GM18526 (cell line): ENCODE results near the gene SLBP.

ENCODE experiments used
- POLR2A ChIP-seq: IDR thresholded peaks from 3 replicates; pipeline ENCODE4 v1.6.1; 2011; ENCODE audit not compliant: insufficient read length; ENCODE audit errors: extremely low read depth

SLBP gene

GRCh38 chr4:1752284-1753041 lies 40.3 kb upstream of the SLBP start:
- no peak for TF ChIP-seq POLR2A

- no peak for TF ChIP-seq POLR2A
Measured at GRCh38 chr4:1751919-1752283, 39.8 kb upstream of the SLBP start.

- no peak for TF ChIP-seq POLR2A
Measured at GRCh38 chr4:1751155-1751918, 39.2 kb upstream of the SLBP start.

- TF ChIP-seq POLR2A: no peak
Measured at GRCh38 chr4:1750381-1751154, 38.4 kb upstream of the SLBP start.

GRCh38 chr4:1749826-1750225 lies 37.7 kb upstream of the SLBP start:
- TF ChIP-seq POLR2A: no peak

- no peak for TF ChIP-seq POLR2A
Measured at GRCh38 chr4:1749370-1749769, 37.3 kb upstream of the SLBP start.

GRCh38 chr4:1748465-1748995 lies 36.4 kb upstream of the SLBP start:
- no peak for TF ChIP-seq POLR2A

GRCh38 chr4:1747603-1747967 lies 35.5 kb upstream of the SLBP start:
- TF ChIP-seq POLR2A: no peak

GRCh38 chr4:1746919-1747602 lies 34.9 kb upstream of the SLBP start:
- no peak for TF ChIP-seq POLR2A

- TF ChIP-seq POLR2A: no peak
Measured at GRCh38 chr4:1746265-1746691, 34.2 kb upstream of the SLBP start.

- TF ChIP-seq POLR2A: no peak
Measured at GRCh38 chr4:1745697-1746096, 33.6 kb upstream of the SLBP start.

GRCh38 chr4:1745165-1745564 lies 33.0 kb upstream of the SLBP start:
- no peak for TF ChIP-seq POLR2A

- no peak for TF ChIP-seq POLR2A
Measured at GRCh38 chr4:1744552-1744951, 32.4 kb upstream of the SLBP start.

- no peak for TF ChIP-seq POLR2A
Measured at GRCh38 chr4:1743975-1744374, 31.9 kb upstream of the SLBP start.

GRCh38 chr4:1743551-1743950 lies 31.4 kb upstream of the SLBP start:
- TF ChIP-seq POLR2A: no peak

GRCh38 chr4:1741208-1741607 lies 29.1 kb upstream of the SLBP start:
- no peak for TF ChIP-seq POLR2A
